ENCODE measurements around the gene TMEM135. TPM values are rescaled to one million over a fixed set of nuclear protein-coding genes. Genes with fewer than 3 reads are reported as not detected.

Gene TMEM135
- total and polyA plus RNA-seq, 4 donors: 14.7 to 38.8 (median 20.7) TPM

DNA sequence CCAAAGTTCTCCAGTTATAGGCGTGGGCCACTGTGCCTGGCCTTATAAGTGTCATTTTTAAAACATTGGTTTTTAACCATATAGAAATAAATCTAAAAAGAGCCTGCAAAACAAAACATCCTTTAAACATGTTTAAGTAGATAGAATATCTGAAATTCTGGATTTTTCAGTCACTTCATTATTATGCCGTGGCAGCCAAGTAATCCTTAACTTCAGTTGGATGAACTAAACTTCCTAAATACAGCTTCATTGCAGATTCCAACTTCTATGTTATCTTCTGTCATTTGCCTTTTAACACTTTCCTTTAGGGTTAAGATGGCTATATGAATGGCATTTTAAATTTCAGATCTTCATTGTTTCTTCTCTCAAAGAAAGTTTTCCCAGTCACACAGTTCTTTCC lies 291.4 kb downstream of the TMEM135 start:
- DNase-seq (ENCODE audit: low read depth in 4 of 6, low spot score in 6 of 6): no peak
- no CpG with 5 or more reads among the region's 2 CpGs for WGBS (ENCODE audit: insufficient coverage)
- Histone ChIP-seq H3K4me3 (ENCODE audit: low read depth, low read length) (no peak overlapping the region), H3K36me3 (ENCODE audit: control insufficient read depth, insufficient read depth, low read length) (no peaks in the 10 kb centered on the region), H3K27ac (ENCODE audit: low read depth, low read length) (no peak overlapping the region), H3K4me1 (ENCODE audit: control insufficient read depth, insufficient read depth, low read length) (no peaks in the 10 kb centered on the region), H3K27me3 (ENCODE audit: control insufficient read depth, insufficient read depth, low read length) (no peaks in the 10 kb centered on the region), H3K9me3 (ENCODE audit: control insufficient read depth, insufficient read depth, low read length) (no peaks in the 10 kb centered on the region)

DNA sequence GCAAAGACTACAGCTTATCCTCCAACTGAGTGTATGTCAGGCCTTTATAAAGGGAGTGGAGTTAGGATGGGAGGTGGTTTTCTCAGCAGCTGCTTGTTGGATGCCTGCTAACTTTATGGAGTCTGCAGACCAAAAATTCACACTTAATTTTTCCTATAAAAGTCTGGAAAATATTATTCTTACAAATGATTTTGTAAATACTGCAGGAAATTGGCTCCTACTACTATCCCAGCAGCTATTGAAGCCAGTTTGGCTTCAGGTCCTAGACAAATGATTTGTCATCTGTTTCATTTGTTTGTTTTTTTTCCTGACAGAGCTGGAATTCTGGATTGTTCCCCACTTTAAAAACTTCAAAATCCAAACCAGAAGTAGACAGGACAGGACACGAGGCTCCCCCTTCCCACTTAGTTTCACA lies 292.5 kb downstream of the TMEM135 start:
- DNase-seq (ENCODE audit: low read depth in 4 of 6, low spot score in 6 of 6): peak in 1 of 6 donors; percentile 1
- H3K27ac ChIP-seq (ENCODE audit: low read depth, low read length): no peak overlapping the region

DNA sequence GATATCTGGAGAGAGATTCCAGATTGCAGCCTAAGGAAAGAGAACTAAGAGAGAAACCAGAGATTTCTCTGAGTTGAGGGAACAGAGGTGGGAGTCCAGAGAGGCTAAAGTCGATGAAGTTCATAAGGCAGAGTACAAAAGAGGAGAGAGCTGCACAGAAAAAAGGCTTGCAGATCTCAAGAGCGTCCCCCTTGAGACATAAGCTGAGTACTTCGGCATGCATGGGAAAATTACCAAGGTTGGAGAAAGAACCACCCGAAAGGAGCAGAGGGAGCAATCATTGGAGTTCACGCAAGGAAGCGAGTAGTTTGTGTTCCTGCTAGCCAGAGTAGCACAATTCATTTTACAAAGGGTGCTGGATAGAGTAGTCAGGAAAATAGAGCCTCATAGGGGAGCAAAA lies 293.5 kb downstream of the TMEM135 start:
- no peak overlapping the region for H3K27ac ChIP-seq (ENCODE audit: low read depth, low read length)
- H3K4me1 ChIP-seq (ENCODE audit: control insufficient read depth, insufficient read depth, low read length): no peaks in the 10 kb centered on the region
- 93% methylated on average over 6 of the region's 6 CpGs for WGBS (ENCODE audit: insufficient coverage)

More for the DNA sequence above, 292.5 kb downstream of the TMEM135 start:
- no CpG with 5 or more reads among the region's 1 CpG for WGBS (ENCODE audit: insufficient coverage)
- Histone ChIP-seq H3K4me3 (ENCODE audit: low read depth, low read length) (no peak overlapping the region), H3K9me3 (ENCODE audit: control insufficient read depth, insufficient read depth, low read length) (no peaks in the 10 kb centered on the region), H3K4me1 (ENCODE audit: control insufficient read depth, insufficient read depth, low read length) (no peaks in the 10 kb centered on the region), H3K36me3 (ENCODE audit: control insufficient read depth, insufficient read depth, low read length) (no peaks in the 10 kb centered on the region), H3K27me3 (ENCODE audit: control insufficient read depth, insufficient read depth, low read length) (no peaks in the 10 kb centered on the region)

DNA sequence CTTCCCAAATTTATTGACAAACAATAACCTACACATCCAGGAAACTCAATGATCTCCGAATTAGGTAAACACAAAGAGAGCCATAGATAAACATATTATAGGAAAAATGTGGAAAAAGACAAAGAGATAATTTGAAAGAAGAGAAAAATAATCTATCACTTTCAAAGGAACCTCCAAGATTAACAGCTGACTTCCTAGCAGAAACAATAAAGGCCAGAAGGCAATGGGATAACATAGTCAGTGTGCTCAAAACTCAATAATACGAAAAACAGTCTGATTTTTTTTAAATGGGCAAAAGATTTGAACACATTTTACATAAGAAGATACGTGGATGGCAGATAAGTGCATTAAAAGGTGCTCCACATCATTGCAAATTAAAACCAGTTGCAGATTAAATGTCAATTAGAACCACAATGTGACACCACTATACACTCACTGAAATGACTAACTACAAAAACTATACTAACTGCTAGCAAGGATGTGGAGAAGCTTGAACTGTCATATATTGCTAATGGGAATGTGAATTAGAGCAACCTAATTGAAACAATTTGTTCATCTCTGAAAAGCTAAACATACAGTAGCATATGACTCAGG lies 300.4 kb downstream of the TMEM135 start:
- DNase-seq (ENCODE audit: low read depth in 4 of 6, low spot score in 6 of 6): no peak
- no peaks in the 10 kb centered on the region for H3K4me1 ChIP-seq (ENCODE audit: control insufficient read depth, insufficient read depth, low read length)
- no peak overlapping the region for H3K27ac ChIP-seq (ENCODE audit: low read depth, low read length)
- no peak overlapping the region for H3K4me3 ChIP-seq (ENCODE audit: low read depth, low read length)
- no peaks in the 10 kb centered on the region for H3K36me3 ChIP-seq (ENCODE audit: control insufficient read depth, insufficient read depth, low read length)
- peaks cover 2% of the 10 kb centered on the region for H3K9me3 ChIP-seq (ENCODE audit: control insufficient read depth, insufficient read depth, low read length)
- WGBS (ENCODE audit: insufficient coverage): no CpG with 5 or more reads among the region's 3 CpGs
- no peaks in the 10 kb centered on the region for H3K27me3 ChIP-seq (ENCODE audit: control insufficient read depth, insufficient read depth, low read length)

More for the DNA sequence above, 293.5 kb downstream of the TMEM135 start:
- H3K27me3 ChIP-seq (ENCODE audit: control insufficient read depth, insufficient read depth, low read length): no peaks in the 10 kb centered on the region
- DNase-seq (ENCODE audit: low read depth in 4 of 6, low spot score in 6 of 6): no peak
- no peaks in the 10 kb centered on the region for H3K9me3 ChIP-seq (ENCODE audit: control insufficient read depth, insufficient read depth, low read length)
- no peaks in the 10 kb centered on the region for H3K36me3 ChIP-seq (ENCODE audit: control insufficient read depth, insufficient read depth, low read length)
- no peak overlapping the region for H3K4me3 ChIP-seq (ENCODE audit: low read depth, low read length)

DNA sequence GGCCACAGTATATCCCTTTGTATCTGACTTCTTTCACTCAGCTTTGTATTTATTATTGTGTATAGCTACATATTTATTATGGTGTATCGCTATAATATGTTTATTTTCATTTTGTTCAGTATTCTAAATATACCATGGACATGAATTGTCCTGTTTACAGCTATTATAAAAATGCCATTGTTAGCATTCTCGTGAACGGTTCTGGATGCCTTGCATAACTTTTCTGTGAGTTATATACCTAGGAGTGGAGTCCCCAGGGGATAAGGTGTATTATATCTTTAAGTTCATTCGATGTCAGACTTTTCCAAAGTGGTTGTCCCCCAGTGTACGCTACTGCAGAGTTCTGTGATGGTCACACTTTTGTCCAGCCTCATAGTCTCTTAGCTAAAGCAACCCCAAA lies 301.7 kb downstream of the TMEM135 start:
- H3K27ac ChIP-seq (ENCODE audit: low read depth, low read length): no peak overlapping the region
- DNase-seq (ENCODE audit: low read depth in 4 of 6, low spot score in 6 of 6): no peak
- peaks cover 2% of the 10 kb centered on the region for H3K9me3 ChIP-seq (ENCODE audit: control insufficient read depth, insufficient read depth, low read length)
- 94% methylated on average over 3 of the region's 5 CpGs for WGBS (ENCODE audit: insufficient coverage)
- H3K36me3 ChIP-seq (ENCODE audit: control insufficient read depth, insufficient read depth, low read length): no peaks in the 10 kb centered on the region
- H3K4me3 ChIP-seq (ENCODE audit: low read depth, low read length): no peak overlapping the region
- no peaks in the 10 kb centered on the region for H3K4me1 ChIP-seq (ENCODE audit: control insufficient read depth, insufficient read depth, low read length)
- H3K27me3 ChIP-seq (ENCODE audit: control insufficient read depth, insufficient read depth, low read length): no peaks in the 10 kb centered on the region

DNA sequence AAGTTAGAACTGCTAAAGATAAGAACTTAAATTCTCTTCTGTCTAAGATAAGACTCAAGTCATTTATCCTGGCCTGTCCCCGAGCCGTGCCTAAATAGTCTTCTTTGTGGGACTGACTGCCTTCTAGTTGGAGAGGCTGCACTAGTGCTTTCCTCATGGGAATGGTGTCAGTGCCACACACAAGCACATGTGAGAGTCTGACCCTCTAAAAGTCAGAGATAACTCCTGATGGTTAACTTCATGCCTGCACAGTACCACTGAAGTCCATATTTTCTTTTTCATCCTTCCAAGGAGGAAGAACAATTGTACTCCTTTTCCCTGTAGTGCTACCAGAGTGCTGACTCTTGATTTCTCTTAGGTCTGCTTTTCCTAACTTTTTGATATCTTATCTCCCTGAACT lies 309.7 kb downstream of the TMEM135 start:
- WGBS (ENCODE audit: insufficient coverage): 68% methylated on average over 2 of the region's 2 CpGs
- no peak for DNase-seq (ENCODE audit: low read depth in 4 of 6, low spot score in 6 of 6)
- no peaks in the 10 kb centered on the region for H3K27me3 ChIP-seq (ENCODE audit: control insufficient read depth, insufficient read depth, low read length)
- H3K27ac ChIP-seq (ENCODE audit: low read depth, low read length): no peak overlapping the region
- H3K4me3 ChIP-seq (ENCODE audit: low read depth, low read length): no peak overlapping the region
- no peaks in the 10 kb centered on the region for H3K4me1 ChIP-seq (ENCODE audit: control insufficient read depth, insufficient read depth, low read length)
- no peaks in the 10 kb centered on the region for H3K9me3 ChIP-seq (ENCODE audit: control insufficient read depth, insufficient read depth, low read length)
- no peaks in the 10 kb centered on the region for H3K36me3 ChIP-seq (ENCODE audit: control insufficient read depth, insufficient read depth, low read length)

DNA sequence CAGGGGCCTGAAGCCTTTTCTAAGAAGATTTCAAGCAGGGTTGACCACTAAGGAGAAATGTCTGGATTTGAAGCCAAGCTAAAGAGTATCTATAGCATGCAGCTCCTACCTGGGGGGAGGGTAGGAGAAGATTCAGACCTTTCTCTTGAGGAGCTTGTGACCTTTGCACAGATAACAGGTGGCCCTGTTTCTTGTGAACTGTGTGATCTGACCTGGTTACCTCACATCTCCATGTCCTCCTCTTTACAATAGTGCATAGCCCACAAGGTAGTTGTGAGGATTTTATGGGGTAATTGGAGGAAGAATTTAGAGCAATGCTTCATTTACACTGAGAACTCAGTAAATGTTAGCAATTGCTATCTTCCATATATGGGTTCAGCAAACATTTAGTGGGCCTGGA lies 310.1 kb downstream of the TMEM135 start:
- Histone ChIP-seq H3K4me1 (ENCODE audit: control insufficient read depth, insufficient read depth, low read length) (peaks cover 3% of the 10 kb centered on the region), H3K4me3 (ENCODE audit: low read depth, low read length) (no peak overlapping the region), H3K36me3 (ENCODE audit: control insufficient read depth, insufficient read depth, low read length) (no peaks in the 10 kb centered on the region), H3K27ac (ENCODE audit: low read depth, low read length) (no peak overlapping the region), H3K9me3 (ENCODE audit: control insufficient read depth, insufficient read depth, low read length) (no peaks in the 10 kb centered on the region), H3K27me3 (ENCODE audit: control insufficient read depth, insufficient read depth, low read length) (no peaks in the 10 kb centered on the region)
- DNase-seq (ENCODE audit: low read depth in 4 of 6, low spot score in 6 of 6): no peak

DNA sequence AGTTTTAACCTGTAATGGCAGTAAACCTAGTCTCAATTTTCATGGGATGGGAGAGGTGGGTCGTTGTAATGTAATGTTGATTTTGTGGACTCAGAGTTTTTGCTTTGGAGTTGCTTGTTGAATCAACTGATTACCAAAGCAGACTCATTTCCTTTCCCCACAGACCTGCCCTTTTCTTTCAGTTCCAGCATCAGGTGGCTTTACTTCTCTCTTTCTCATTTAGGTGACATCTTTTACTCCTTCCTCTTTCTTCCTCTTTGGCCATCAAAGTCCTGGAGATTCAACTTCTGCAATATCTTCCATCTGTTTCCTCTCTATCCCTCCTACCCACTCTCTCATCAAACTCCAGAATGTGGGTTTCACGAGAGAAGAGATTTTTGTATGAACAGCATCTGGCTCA lies 313.9 kb downstream of the TMEM135 start:
- Histone ChIP-seq H3K36me3 (ENCODE audit: control insufficient read depth, insufficient read depth, low read length) (no peaks in the 10 kb centered on the region), H3K27ac (ENCODE audit: low read depth, low read length) (no peak overlapping the region), H3K4me1 (ENCODE audit: control insufficient read depth, insufficient read depth, low read length) (peaks cover 10% of the 10 kb centered on the region), H3K9me3 (ENCODE audit: control insufficient read depth, insufficient read depth, low read length) (no peaks in the 10 kb centered on the region), H3K4me3 (ENCODE audit: low read depth, low read length) (no peak overlapping the region), H3K27me3 (ENCODE audit: control insufficient read depth, insufficient read depth, low read length) (no peaks in the 10 kb centered on the region)
- no CpG with 5 or more reads among the region's 2 CpGs for WGBS (ENCODE audit: insufficient coverage)
- no peak for DNase-seq (ENCODE audit: low read depth in 4 of 6, low spot score in 6 of 6)

DNA sequence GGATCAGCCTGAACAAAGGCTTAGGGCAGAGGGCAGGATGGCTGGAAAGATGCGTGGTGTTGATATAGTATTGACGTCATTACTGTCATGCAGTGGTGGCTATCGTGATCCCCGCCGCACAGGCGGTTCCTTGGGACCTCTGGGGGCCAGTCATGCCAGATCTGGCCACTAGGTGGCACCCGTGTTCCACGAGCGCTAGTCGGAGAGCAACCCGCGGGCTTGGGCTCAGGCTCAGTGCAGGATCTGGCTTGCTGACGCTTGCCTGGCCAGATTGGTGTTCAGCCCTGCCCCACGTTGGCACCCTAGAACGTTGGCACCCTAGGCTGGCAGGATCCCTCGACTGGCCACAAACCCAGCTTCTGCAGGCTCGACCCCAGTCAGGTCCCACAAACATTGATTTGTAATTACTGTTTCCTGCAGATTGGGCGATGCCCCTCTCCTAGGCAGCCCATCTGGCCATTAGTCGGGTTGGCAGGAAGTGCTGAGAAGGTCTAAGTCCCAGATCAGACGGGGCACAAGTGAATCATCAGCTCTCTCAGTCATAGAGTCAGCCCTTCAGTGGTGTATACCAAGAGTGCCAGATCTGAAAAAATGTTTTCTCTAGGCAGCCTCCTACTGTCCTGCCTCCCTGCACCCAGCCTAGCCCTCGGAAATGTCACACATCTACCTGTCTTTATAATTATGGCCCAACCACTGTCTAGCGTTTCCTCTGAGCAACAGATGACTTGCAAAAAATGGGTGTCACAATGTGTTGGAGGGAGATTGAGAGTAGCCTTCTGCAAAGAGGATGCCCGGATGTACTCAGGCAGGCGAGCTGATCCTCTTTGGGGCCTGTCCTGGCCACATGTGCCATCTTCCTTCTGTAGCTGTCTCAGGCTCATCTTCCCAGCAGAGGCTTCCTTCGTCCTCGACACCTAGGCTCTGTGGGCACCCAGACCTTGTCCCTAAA lies 315.3 kb downstream of the TMEM135 start:
- WGBS (ENCODE audit: insufficient coverage): 20% methylated on average over 24 of the region's 26 CpGs
- Histone ChIP-seq H3K4me3 (ENCODE audit: low read depth, low read length) (no peak overlapping the region), H3K9me3 (ENCODE audit: control insufficient read depth, insufficient read depth, low read length) (no peaks in the 10 kb centered on the region), H3K36me3 (ENCODE audit: control insufficient read depth, insufficient read depth, low read length) (no peaks in the 10 kb centered on the region), H3K27me3 (ENCODE audit: control insufficient read depth, insufficient read depth, low read length) (no peaks in the 10 kb centered on the region), H3K4me1 (ENCODE audit: control insufficient read depth, insufficient read depth, low read length) (peaks cover 10% of the 10 kb centered on the region), H3K27ac (ENCODE audit: low read depth, low read length) (no peak overlapping the region)
- DNase-seq (ENCODE audit: low read depth in 4 of 6, low spot score in 6 of 6): peak; percentile 36 to 94 (median 60)

Data from spinal cord (tissue), 10 donors.